ENCODE results near the gene MYL6.
"Not testable (repeated sequence)": the region's sequence is repeated elsewhere in the genome, so short reads cannot be mapped to it uniquely, and the experiment has no call there.

The MYL6 gene

GRCh38 chr12:56158029-56158925, at the start of gene MYL6:
TSS of gene MYL6 (plus strand) at chr12:56158359. CDS start at chr12:56158402, 43 bp downstream.
- DNase-seq (ENCODE audit: low spot score): peak; percentile 94

- DNase-seq (ENCODE audit: low spot score): no peak
Measured at GRCh38 chr12:56110571-56110970, 47.6 kb upstream of the MYL6 start.

- DNase-seq (ENCODE audit: low spot score): no peak
Measured at GRCh38 chr12:56114084-56114483, 44.1 kb upstream of the MYL6 start.

GRCh38 chr12:56115329-56115728, 42.8 kb upstream of the MYL6 start:
- no peak for DNase-seq (ENCODE audit: low spot score)

- peak; percentile 92 for DNase-seq (ENCODE audit: low spot score)
Measured at GRCh38 chr12:56116267-56117081, 41.7 kb upstream of the MYL6 start, which contains the start of gene RPL41. TSS of gene RPL41 (plus strand) at chr12:56116633.

GRCh38 chr12:56117082-56117706, 41.0 kb upstream of the MYL6 start:
- not testable (repeated sequence) for DNase-seq (ENCODE audit: low spot score)

GRCh38 chr12:56117778-56118687, 40.1 kb upstream of the MYL6 start, which contains the start of gene ZC3H10:
TSS of gene ZC3H10 (plus strand) at chr12:56118266. CDS start at chr12:56120563, 2,297 bp downstream.
- DNase-seq (ENCODE audit: low spot score): peak; percentile 97

- DNase-seq (ENCODE audit: low spot score): no peak
Measured at GRCh38 chr12:56118688-56119357, 39.3 kb upstream of the MYL6 start.

- DNase-seq (ENCODE audit: low spot score): peak; percentile 72
Measured at GRCh38 chr12:56119361-56119796, 38.8 kb upstream of the MYL6 start.

- DNase-seq (ENCODE audit: low spot score): no peak
Measured at GRCh38 chr12:56120158-56120846, 37.9 kb upstream of the MYL6 start.

- no peak for DNase-seq (ENCODE audit: low spot score)
Measured at GRCh38 chr12:56121204-56121870, 36.8 kb upstream of the MYL6 start.

- no peak for DNase-seq (ENCODE audit: low spot score)
Measured at GRCh38 chr12:56122637-56123036, 35.5 kb upstream of the MYL6 start.

GRCh38 chr12:56124133-56124532, 34.0 kb upstream of the MYL6 start:
- no peak for DNase-seq (ENCODE audit: low spot score)

GRCh38 chr12:56126732-56127239, 31.4 kb upstream of the MYL6 start:
- DNase-seq (ENCODE audit: low spot score): no peak

GRCh38 chr12:56127485-56127887, 30.7 kb upstream of the MYL6 start:
- DNase-seq (ENCODE audit: low spot score): no peak

- DNase-seq (ENCODE audit: low spot score): peak; percentile 100
Measured at GRCh38 chr12:56127888-56128669, 30.1 kb upstream of the MYL6 start, which contains the start of gene ESYT1. TSS of gene ESYT1 (plus strand) at chr12:56128267. CDS start at chr12:56128320, 53 bp downstream.

GRCh38 chr12:56128670-56129205, 29.4 kb upstream of the MYL6 start:
- no peak for DNase-seq (ENCODE audit: low spot score)

All from CD4-positive, alpha-beta T cell treated with Interleukin-6 at 100 ng/mL for 8 hours (primary cell).